NCI-H524 (cell line): Measurements from ENCODE around the gene C14orf180.

Source experiments
- DNase-seq, 2 experiments: peaks; one replicate each; lab custom pipeline; 2025; lab: John Stamatoyannopoulos, UW

C14orf180 gene

GRCh38 chr14:104550340-104550860 is 29.2 kb upstream of the C14orf180 start:
- no peak for DNase-seq

GRCh38 chr14:104550861-104551728 is 28.5 kb upstream of the C14orf180 start:
- no peak for DNase-seq

GRCh38 chr14:104551851-104552737 is 27.5 kb upstream of the C14orf180 start:
- DNase-seq, result no peak

- DNase-seq, result no peak
Measured at GRCh38 chr14:104552738-104553125, 26.8 kb upstream of the C14orf180 start.

DNA sequence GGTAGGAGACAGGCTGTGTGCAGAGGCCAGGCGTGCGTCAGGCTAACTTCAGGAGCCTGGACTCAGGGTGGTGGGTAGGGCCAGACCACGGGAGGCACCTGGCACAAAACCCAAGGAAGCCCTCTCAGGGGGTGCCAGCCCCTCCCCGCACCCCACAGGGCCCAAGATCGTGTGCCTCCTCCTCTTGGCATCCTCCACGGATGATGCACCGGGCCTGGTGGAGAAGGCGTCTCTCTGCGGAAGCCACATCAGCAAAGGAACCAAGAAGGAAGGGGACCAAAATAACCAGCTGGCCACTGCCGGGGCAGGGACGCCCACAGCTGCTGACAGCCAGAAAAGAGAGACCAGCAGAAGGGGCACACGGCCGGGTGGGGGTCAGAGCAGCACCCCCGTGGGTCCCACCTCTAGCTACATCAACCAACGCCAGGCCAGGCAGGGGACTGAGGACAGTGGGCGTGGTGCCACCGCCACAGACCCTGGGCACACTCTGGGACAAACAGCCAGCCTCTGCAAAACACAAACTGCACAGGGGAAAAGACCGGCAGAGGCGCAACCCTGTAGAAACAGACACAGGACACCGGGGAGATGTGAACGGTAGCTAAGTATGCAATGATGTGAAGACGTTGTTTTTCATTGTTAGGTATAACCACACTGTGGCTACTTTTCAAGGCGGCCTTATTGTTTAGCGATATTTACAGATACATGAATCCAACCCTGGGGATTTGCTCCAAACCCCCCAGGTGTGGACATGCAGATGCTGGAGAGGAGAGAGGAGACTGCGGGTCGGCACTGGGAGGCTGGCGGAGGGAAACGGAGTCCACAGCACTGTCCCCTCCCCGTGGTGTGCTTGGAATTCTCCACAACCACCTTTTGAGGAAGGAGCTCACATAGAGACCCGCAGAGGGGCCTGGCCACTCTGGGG is 26.1 kb upstream of the C14orf180 start:
- DNase-seq, result no peak

- DNase-seq, result no peak
Measured at GRCh38 chr14:104554088-104554607, 25.4 kb upstream of the C14orf180 start.

DNA sequence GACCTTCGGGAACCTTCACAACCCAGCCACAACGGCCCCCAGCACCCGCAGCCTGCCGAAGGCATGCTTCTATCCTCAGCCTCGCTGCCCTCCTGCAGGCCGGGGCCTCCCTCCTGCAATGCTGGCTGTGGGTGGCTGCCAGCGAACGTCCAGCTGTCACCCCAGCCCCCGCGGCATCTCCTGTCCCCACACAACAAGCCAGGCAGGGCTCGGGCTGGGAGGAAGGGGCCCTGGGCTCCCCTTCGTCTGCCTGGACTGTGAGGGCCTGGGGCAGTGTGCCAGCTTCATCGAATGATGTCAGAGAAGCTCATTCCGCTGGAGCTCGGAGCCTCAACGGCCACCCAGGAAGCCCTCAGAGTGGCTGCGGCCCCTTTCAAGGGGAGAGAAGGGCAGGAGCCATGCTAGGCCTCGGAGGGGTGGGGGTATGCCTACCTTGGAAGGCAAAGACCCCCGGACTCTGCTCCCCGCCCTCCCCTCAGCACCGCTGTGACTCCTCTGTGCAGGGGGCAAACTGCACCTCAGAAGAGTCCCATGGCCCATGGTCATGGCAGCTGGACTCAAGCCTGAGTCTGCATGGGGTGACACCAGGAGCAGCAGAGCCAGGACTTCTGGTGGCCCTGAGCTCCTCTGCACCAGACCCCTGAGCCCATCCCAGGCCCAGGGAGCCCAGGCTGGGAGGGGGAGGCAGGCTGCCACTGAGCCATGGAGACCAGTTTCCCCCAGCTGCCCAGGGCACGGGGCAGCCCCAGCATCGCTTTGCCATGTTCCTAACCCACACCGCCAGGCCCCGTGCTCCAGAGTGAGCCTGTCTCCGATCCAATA is 24.7 kb upstream of the C14orf180 start:
- DNase-seq, result no peak

GRCh38 chr14:104555430-104556255 is 23.9 kb upstream of the C14orf180 start:
- DNase-seq, result no peak

- no peak for DNase-seq
Measured at GRCh38 chr14:104556256-104557021, 23.1 kb upstream of the C14orf180 start.

DNA sequence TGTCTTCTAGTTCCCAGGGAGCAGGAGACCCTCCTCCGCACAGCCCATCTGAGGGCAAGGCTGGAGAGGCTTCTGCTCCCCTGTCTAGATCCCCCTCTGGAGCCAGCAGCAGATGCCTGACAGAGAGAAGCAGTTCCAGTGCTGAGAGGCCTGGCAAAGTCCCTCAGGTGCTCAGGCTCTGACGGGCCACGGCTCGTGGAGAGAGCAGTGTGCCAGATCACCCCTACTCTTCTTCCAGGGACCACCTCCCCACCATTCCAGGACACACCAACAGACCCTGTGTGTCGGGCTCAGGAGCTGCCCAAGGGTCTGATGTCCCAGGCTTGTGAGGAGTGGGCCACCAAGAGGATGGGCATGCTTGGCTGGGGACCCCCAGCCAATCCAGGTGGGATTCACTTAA is 22.5 kb upstream of the C14orf180 start:
- no peak for DNase-seq

DNA sequence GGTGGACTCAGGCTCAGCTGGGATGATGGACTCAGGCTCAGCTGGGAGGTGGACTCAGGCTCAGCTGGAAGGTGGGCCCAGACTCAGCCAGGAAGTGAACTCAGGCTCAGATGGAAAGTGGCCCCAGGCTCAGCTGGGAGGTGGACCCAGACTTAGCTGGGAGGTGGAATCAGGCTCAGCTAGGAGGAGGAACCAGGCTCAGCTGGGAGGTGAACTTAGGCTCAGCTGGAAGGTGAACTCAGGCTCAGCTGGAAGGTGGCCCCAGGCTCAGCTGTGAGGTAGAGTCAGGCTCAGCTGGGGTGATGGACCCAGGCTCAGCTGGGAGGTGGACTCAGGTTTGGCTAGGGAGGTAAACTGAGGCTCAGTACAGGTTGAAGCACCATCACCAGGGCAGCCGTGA is 21.8 kb upstream of the C14orf180 start:
- DNase-seq, result no peak

DNA sequence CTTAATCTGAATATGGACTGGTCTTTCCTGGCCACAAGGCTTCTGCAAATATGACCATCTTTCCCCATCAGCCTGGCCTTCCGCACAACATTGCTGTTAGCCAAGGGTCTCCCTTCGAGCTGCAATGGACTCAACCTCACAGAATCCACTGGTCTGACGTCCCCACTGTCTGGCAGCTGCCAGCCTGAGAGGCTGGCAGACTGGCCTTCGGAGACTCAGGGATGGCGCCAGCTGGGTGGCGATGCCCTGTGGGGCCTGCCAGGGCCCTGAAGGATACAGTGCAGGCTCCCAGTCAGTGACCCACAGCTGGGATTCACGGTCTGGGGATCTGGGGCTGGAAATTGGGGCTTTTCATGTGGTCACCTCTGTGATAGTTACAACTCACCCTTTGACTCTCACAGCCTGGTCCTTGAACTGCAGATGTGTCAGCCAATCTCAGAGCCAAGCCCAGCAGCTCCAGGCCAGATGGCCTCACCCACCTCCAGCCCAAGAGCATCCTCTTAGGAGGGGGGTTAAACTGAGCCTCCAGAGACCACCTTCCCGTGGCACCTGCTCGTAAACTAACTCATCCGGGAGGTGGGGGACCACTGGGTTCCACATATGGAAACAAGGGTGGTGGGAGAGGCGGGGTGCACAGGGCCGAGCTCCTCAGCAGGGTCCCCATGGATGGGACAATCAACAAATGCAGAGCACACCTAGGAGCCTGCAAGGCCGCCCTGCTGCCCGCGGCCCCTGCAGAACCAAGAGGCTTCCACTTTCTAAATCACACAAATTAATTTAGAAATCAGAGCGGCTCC is 21.1 kb upstream of the C14orf180 start:
- no peak for DNase-seq

DNA sequence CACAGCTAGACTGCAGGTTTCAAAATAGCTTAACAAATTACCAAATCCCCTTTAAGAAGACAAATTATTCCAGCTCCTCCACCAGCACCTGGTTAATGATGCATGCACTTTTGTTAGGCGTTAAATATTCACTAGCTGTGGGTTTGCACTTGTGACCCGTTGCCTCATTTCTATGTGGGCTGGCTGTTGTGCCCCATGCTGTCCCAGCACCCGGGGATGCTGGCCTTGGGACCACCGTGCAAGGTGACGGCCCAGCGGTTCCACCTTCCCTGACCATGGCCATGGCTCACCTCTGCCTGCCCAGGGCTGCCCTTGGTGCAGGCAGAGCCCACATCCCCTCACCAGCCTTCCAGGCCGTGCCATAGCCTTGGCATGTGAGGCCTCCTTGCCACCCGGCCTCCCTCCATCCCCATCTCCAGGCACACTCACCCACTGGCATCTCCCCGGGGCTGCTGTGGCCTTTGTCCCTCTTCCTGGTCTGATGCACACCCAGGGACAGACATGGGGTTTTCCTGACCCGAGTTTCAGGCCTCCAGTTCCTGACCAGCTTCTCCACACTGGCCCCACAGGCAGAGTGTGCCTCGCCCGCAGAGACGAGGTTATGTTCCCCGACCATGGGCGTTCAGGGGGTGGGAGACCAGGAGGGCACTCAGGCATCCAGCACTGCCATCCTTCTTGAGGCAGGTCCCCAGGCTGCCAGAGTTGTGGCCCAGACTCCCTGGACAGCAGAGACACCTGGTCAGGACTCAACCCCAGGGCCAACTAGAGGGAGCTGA is 20.3 kb upstream of the C14orf180 start:
- DNase-seq, result no peak

GRCh38 chr14:104559804-104560585 is 19.6 kb upstream of the C14orf180 start:
- no peak for DNase-seq

DNA sequence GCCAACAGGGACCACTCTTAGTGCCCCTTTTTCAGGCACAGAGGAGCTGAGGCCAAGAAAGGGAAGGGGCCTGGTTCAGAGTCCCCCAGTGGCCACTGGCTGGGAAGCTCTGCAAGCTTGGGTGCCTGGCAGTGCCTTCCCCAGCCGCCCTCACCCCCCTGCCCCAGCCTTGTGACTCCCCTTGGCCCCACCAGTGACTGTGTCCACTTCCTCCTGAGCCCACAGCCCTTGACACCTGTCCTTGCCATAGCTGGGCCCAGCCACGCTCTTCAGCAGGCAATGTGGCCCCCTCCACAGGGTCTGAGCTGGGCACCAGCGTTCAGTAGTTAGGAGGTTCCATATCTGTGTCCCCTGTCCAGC is 19.0 kb upstream of the C14orf180 start:
- DNase-seq, result no peak

DNA sequence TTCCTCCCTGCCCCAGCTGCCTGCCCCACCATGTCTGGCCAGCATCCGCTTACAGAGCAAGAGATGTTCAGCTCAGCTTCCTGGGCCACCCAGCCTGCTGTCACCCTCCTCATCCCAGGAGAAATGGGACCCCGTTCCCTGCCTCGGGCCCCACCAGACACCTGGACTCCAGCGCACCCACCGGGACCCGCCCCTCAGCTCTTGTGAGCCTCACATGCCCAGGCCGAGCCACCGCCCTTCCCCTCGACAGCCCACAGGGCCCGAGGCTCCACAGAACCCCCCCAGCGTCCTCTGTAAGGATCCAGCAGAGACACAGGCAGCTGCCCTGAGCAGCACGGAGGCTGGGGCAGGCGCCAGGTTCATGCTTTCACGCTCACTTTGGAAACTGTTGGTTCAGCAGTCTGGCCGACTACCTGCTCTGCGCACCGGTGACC is 18.4 kb upstream of the C14orf180 start:
- DNase-seq, result no peak
